HepG2 (cell line): ENCODE measurements around the gene ABCB6. TPM values are rescaled to one million over a fixed set of nuclear protein-coding genes. Genes with fewer than 3 reads are reported as not detected.

ENCODE experiments used
- DRAP1 ChIP-seq: IDR thresholded peaks from 2 replicates; pipeline ENCODE4 v1.6.1; 2016; ENCODE audit warnings: missing genetic modification reagents, missing compliant biosample characterization
- JUN ChIP-seq: sonication (generic); formaldehyde crosslinking; IDR thresholded peaks from 2 replicates; pipeline ENCODE4 v1.4.0; 2020; ENCODE audit warnings: mild to moderate bottlenecking, missing genetic modification reagents
- KMT2B ChIP-seq: IDR thresholded peaks from 2 replicates; pipeline ENCODE4 v1.6.1; 2016; ENCODE audit warnings: missing genetic modification reagents, missing compliant biosample characterization
- PHF8 ChIP-seq: sonication (generic); formaldehyde crosslinking; IDR thresholded peaks from 2 replicates; pipeline ENCODE4 v1.5.0; 2020; ENCODE audit warnings: missing genetic modification reagents
- RBFOX2 ChIP-seq: fragments of 200-400 bp; formaldehyde crosslinking; IDR thresholded peaks from 2 replicates; pipeline ENCODE4 v1.6.1; 2017; ENCODE audit warnings: low read depth, mild to moderate bottlenecking, low read length
- TERF1 ChIP-seq: sonication (generic); formaldehyde crosslinking; IDR thresholded peaks from 2 replicates; pipeline ENCODE4 v1.8.0; 2022; ENCODE audit warnings: mild to moderate bottlenecking, missing genetic modification reagents, moderate library complexity
- YEATS2 ChIP-seq: sonication (generic); formaldehyde crosslinking; IDR thresholded peaks from 2 replicates; pipeline ENCODE4 v1.4.0; 2020; ENCODE audit warnings: missing genetic modification reagents, borderline replicate concordance
- ZBTB25 ChIP-seq: IDR thresholded peaks from 2 replicates; pipeline ENCODE4 v1.6.1; 2018; ENCODE audit warnings: missing genetic modification reagents
- ZNF260 ChIP-seq: sonication (generic); formaldehyde crosslinking; IDR thresholded peaks from 2 replicates; pipeline ENCODE4 v1.4.0; 2020; ENCODE audit warnings: missing genetic modification reagents, low read depth, mild to moderate bottlenecking, borderline replicate concordance
- ZNF552 ChIP-seq: sonication (generic); formaldehyde crosslinking; IDR thresholded peaks from 2 replicates; pipeline ENCODE4 v1.9.0; 2022; ENCODE audit warnings: missing genetic modification reagents, mild to moderate bottlenecking, borderline replicate concordance
- ZNF670 ChIP-seq: sonication (generic); formaldehyde crosslinking; IDR thresholded peaks from 2 replicates; pipeline ENCODE4 v1.8.0; 2022; ENCODE audit warnings: mild to moderate bottlenecking, missing genetic modification reagents, borderline replicate concordance
- ZNF891 ChIP-seq: sonication (generic); formaldehyde crosslinking; IDR thresholded peaks from 2 replicates; pipeline ENCODE4 v1.5.0; 2020; ENCODE audit warnings: mild to moderate bottlenecking, missing genetic modification reagents
- polyA plus RNA-seq, 8 experiments: library from polyadenylated mRNA; depleted of rRNA in 3 of 8; stranded (reverse) in 7 of 8; unstranded in 1 of 8; fragments of >200 nt; fragmentation: Illumina TruSeq in 4 of 8; extraction: Trizol in 4 of 8; gene quantifications; 2 replicates each; pipeline versions ENCODE4 v1.2.1 to v1.2.3, GENCODE V29; 2011 to 2016; ENCODE audit warnings: low read depth in 4 of 8, missing spikeins in 1 of 8, mixed read lengths in 1 of 8; ENCODE audit not compliant: insufficient read depth in 1 of 8
- total RNA-seq, 5 experiments: library from RNA; depleted of rRNA; stranded (reverse); fragments of >200 nt; fragmentation: Illumina TruSeq; extraction: Trizol; gene quantifications; 2 replicates each; pipeline ENCODE4 v1.2.3, GENCODE V29; 2016; ENCODE audit warnings: low read depth in 1 of 5
- TF ChIP-seq, protein P1 (sequence below): sonication (generic); formaldehyde crosslinking; IDR thresholded peaks from 2 replicates; pipeline ENCODE4 v1.5.1; 2020; ENCODE audit warnings: missing genetic modification reagents, mild to moderate bottlenecking, borderline replicate concordance
- TF ChIP-seq, protein P2 (sequence below): sonication (generic); formaldehyde crosslinking; IDR thresholded peaks from 2 replicates; pipeline ENCODE4 v1.5.0; 2020; ENCODE audit warnings: mild to moderate bottlenecking, missing genetic modification reagents, borderline replicate concordance
- TF ChIP-seq, protein P3 (sequence below): sonication (generic); formaldehyde crosslinking; IDR thresholded peaks from 2 replicates; pipeline ENCODE4 v1.4.0; 2020; ENCODE audit warnings: missing genetic modification reagents
- TF ChIP-seq, protein P4 (sequence below): sonication (generic); formaldehyde crosslinking; IDR thresholded peaks from 2 replicates; pipeline ENCODE4 v1.5.0; 2020; ENCODE audit warnings: missing genetic modification reagents

The ABCB6 gene
- total and polyA plus RNA-seq, 2 of the 13 experiments (the other 11 are each of a cell fraction or from before 2014, with no cell fraction given): 91.1 to 137 TPM

DNA sequence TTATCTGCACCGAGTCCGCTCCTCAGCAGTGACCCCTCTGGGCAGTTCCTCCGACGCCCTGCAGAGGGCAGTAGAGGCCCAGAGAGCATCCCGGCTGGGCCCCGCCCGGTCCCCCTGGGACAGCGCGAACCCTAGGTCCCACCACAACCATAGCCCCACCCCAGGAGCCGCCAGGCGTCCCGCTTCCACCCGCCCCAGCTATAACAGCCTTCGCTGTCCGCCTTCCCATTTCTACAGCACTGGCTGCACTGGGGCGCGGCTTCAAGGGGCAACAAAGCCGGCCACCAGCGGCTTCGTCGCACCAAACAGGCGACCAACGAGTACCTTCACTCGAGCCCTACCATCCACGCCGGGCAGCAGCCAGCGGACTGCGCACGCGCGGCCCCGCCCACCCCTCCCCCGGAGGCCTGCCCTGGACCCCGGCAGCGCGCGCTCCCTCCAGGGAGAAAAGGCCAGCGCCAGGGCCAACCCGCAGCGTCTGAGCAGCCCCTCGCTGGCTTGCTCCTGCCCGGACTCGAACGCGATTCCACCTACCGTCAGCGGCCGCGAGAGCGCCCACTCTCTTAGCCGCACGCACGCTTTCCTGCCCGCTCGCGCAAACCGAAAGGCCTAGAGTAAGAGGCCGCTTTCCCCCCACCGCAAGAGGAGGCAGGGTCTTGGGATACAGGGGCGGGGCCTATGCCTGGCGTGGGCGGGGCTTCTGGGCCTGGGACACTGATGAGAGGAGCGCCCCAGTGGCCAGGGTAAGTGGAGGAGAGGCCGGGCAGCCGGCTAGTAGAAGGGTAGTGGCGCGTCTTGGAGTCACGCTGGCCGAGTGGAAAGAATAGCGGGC, 58.4 kb downstream of the ABCB6 start, which contains the start of gene NHEJ1 (continued):
- no peak for TF ChIP-seq TERF1
- TF ChIP-seq DRAP1 (CRISPR knock-in tag): peak; percentile 65; the same call in 1 of the 2 replicates
- TF ChIP-seq RBFOX2: peak; percentile 97
- TF ChIP-seq JUN: no peak
- peak; percentile 84 for TF ChIP-seq KMT2B (CRISPR knock-in tag)
- TF ChIP-seq, protein P1, sequence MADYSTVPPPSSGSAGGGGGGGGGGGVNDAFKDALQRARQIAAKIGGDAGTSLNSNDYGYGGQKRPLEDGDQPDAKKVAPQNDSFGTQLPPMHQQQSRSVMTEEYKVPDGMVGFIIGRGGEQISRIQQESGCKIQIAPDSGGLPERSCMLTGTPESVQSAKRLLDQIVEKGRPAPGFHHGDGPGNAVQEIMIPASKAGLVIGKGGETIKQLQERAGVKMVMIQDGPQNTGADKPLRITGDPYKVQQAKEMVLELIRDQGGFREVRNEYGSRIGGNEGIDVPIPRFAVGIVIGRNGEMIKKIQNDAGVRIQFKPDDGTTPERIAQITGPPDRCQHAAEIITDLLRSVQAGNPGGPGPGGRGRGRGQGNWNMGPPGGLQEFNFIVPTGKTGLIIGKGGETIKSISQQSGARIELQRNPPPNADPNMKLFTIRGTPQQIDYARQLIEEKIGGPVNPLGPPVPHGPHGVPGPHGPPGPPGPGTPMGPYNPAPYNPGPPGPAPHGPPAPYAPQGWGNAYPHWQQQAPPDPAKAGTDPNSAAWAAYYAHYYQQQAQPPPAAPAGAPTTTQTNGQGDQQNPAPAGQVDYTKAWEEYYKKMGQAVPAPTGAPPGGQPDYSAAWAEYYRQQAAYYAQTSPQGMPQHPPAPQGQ (CRISPR knock-in tag): peak; percentile 53; the same call in 1 of the 2 replicates
- TF ChIP-seq ZNF260 (CRISPR knock-in tag): no peak
- peak; percentile 80; the same call in 1 of the 2 replicates for TF ChIP-seq ZNF891 (CRISPR knock-in tag)
- TF ChIP-seq ZBTB25 (CRISPR knock-in tag): peak; percentile 73
- TF ChIP-seq, protein P2, sequence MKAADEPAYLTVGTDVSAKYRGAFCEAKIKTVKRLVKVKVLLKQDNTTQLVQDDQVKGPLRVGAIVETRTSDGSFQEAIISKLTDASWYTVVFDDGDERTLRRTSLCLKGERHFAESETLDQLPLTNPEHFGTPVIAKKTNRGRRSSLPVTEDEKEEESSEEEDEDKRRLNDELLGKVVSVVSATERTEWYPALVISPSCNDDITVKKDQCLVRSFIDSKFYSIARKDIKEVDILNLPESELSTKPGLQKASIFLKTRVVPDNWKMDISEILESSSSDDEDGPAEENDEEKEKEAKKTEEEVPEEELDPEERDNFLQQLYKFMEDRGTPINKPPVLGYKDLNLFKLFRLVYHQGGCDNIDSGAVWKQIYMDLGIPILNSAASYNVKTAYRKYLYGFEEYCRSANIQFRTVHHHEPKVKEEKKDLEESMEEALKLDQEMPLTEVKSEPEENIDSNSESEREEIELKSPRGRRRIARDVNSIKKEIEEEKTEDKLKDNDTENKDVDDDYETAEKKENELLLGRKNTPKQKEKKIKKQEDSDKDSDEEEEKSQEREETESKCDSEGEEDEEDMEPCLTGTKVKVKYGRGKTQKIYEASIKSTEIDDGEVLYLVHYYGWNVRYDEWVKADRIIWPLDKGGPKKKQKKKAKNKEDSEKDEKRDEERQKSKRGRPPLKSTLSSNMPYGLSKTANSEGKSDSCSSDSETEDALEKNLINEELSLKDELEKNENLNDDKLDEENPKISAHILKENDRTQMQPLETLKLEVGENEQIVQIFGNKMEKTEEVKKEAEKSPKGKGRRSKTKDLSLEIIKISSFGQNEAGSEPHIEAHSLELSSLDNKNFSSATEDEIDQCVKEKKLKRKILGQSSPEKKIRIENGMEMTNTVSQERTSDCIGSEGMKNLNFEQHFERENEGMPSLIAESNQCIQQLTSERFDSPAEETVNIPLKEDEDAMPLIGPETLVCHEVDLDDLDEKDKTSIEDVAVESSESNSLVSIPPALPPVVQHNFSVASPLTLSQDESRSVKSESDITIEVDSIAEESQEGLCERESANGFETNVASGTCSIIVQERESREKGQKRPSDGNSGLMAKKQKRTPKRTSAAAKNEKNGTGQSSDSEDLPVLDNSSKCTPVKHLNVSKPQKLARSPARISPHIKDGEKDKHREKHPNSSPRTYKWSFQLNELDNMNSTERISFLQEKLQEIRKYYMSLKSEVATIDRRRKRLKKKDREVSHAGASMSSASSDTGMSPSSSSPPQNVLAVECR (CRISPR knock-in tag): peak; percentile 90; the same call in 1 of the 2 replicates
- TF ChIP-seq ZNF670 (CRISPR knock-in tag): peak; percentile 88; the same call in 1 of the 2 replicates
- TF ChIP-seq, protein P3, sequence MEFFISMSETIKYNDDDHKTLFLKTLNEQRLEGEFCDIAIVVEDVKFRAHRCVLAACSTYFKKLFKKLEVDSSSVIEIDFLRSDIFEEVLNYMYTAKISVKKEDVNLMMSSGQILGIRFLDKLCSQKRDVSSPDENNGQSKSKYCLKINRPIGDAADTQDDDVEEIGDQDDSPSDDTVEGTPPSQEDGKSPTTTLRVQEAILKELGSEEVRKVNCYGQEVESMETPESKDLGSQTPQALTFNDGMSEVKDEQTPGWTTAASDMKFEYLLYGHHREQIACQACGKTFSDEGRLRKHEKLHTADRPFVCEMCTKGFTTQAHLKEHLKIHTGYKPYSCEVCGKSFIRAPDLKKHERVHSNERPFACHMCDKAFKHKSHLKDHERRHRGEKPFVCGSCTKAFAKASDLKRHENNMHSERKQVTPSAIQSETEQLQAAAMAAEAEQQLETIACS (CRISPR knock-in tag): peak; percentile 71
- peak; percentile 81 for TF ChIP-seq YEATS2 (CRISPR knock-in tag)
- TF ChIP-seq, protein P4, sequence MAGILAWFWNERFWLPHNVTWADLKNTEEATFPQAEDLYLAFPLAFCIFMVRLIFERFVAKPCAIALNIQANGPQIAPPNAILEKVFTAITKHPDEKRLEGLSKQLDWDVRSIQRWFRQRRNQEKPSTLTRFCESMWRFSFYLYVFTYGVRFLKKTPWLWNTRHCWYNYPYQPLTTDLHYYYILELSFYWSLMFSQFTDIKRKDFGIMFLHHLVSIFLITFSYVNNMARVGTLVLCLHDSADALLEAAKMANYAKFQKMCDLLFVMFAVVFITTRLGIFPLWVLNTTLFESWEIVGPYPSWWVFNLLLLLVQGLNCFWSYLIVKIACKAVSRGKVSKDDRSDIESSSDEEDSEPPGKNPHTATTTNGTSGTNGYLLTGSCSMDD (CRISPR knock-in tag): 0 out of 2 replicates have a peak, but pooled peaks have one; percentile 10
- no peak; the same call in 1 of the 2 replicates for TF ChIP-seq ZNF552 (CRISPR knock-in tag)
- peak; percentile 100 for TF ChIP-seq PHF8 (CRISPR knock-in tag)
